ENCODE measurements around the gene TIPARP. TPM values are rescaled to one million over a fixed set of nuclear protein-coding genes. Genes with fewer than 3 reads are reported as not detected.

Gene TIPARP
- total and polyA plus RNA-seq, 2 of the 8 experiments (the other 6 are each of a cell fraction or from before 2014, with no cell fraction given) = 1.6 to 5.8 TPM

GRCh38 chr3:156674911-156675829 is 780 bp downstream of the TIPARP start (continued):
- TF ChIP-seq NRF1 (IDR thresholded peaks at IDR 0.05; ENCODE audit: low read depth, low read length) (no peak), ATF3 (IDR thresholded peaks at IDR 0.05; ENCODE audit: insufficient read depth, low read depth, low read length) (no peak), CBX5 (IDR thresholded peaks at IDR 0.05; ENCODE audit: low read depth, low read length) (no peak), E2F6 (IDR thresholded peaks at IDR 0.05) (0 out of 2 replicates have a peak, but pooled peaks have one; percentile 16), RBBP5 (IDR thresholded peaks at IDR 0.05; ENCODE audit: borderline replicate concordance, low read depth, low read length) (peak; percentile 35; the same call in 1 of the 2 replicates), CTCF (IDR thresholded peaks at IDR 0.05; ENCODE audit: control extremely low read depth in 1 of 3, insufficient read depth in 1 of 3, low read depth in 1 of 3, low read length in 3 of 3) (peak; percentile 61 to 73 (median 68)), RAD21 (IDR thresholded peaks at IDR 0.05 in 1 of 2, conservative IDR thresholded peaks at IDR 0.05 in 1 of 2; ENCODE audit: low read depth in 2 of 2, low read length in 2 of 2) (peak; percentile 46 to 67; a peak in 3 of 4 replicates), EGR1 (IDR thresholded peaks at IDR 0.05; ENCODE audit: borderline replicate concordance, low read depth, low read length) (peak; percentile 86; the same call in 1 of the 2 replicates), FOSL1 (IDR thresholded peaks at IDR 0.05; ENCODE audit: insufficient read depth, low read depth, low read length) (no peak), SIN3A (conservative IDR thresholded peaks at IDR 0.05 in 1 of 2, IDR thresholded peaks at IDR 0.05 in 1 of 2; ENCODE audit: low read depth in 1 of 2, low read length in 2 of 2) (no peak; a peak in 1 of 4 replicates), ASH2L (IDR thresholded peaks at IDR 0.05; ENCODE audit: low read length) (peak; percentile 85), TAF1 (IDR thresholded peaks at IDR 0.05; ENCODE audit: low read depth, low read length) (peak; percentile 55), NANOG (IDR thresholded peaks at IDR 0.05; ENCODE audit: insufficient read depth, low read depth, low read length, poor library complexity, severe bottlenecking) (no peak)
